ENCODE measurements around the gene DPEP2NB.

DPEP2NB gene

GRCh38 chr16:67965668-67966548 lies 49.8 kb downstream of the DPEP2NB start:
- no peak overlapping the region for H3K23ac ChIP-seq (ENCODE audit: low read depth, low read length, poor library complexity)
- WGBS, 2 donors (ENCODE audit: extremely low coverage in 2 of 2, insufficient read length in 2 of 2, insufficient replicate concordance in 1 of 2) = no CpG with 5 or more reads among the region's 11 CpGs
- H3K27ac ChIP-seq (replicated peaks; ENCODE audit: low read length) = peak overlapping the region; percentile 20
- peaks cover 20% of the 10 kb centered on the region for H3K79me1 ChIP-seq (ENCODE audit: low read depth, low read length)
- H2AFZ ChIP-seq (ENCODE audit: low read length) = no peak overlapping the region
- DNase-seq (ENCODE audit: low spot score) = no peak
- H2BK5ac ChIP-seq (ENCODE audit: low read length) = no peak overlapping the region
- no peak overlapping the region for H3K4me2 ChIP-seq (ENCODE audit: insufficient read depth, low read length, poor library complexity, severe bottlenecking)
- peaks cover 20 to 28% of the 10 kb centered on the region in 2 donors for H3K4me1 ChIP-seq (ENCODE audit: control insufficient read depth in 2 of 2, insufficient read depth in 1 of 2, low read depth in 1 of 2, low read length in 2 of 2)
- no peak overlapping the region for H4K91ac ChIP-seq (ENCODE audit: low read depth, low read length, poor library complexity)
- peak overlapping the region; percentile 0 for H3K18ac ChIP-seq (ENCODE audit: low read length)
- peak overlapping the region in 1 of 2 donors; percentile 56 for H3K4me3 ChIP-seq (ENCODE audit: low read length in 2 of 2)
- H3K14ac ChIP-seq (ENCODE audit: low read length) = no peak overlapping the region
- no peak overlapping the region for H2BK12ac ChIP-seq (ENCODE audit: low read length)
- H2AK5ac ChIP-seq (ENCODE audit: low read depth, low read length) = no peak overlapping the region
- H3K36me3 ChIP-seq (replicated peaks in 1 of 2; ENCODE audit: control insufficient read depth in 2 of 2, insufficient read depth in 2 of 2, low read length in 2 of 2) = peaks cover 23 to 29% of the 10 kb centered on the region in 2 donors
- H3K9ac ChIP-seq (ENCODE audit: low read depth, low read length, poor library complexity) = peak overlapping the region; percentile 75
- H3K27me3 ChIP-seq (ENCODE audit: control insufficient read depth in 3 of 3, insufficient read depth in 3 of 3, low read depth in 1 of 3, low read length in 3 of 3) = no peaks in the 10 kb centered on the region
- H3K4ac ChIP-seq (ENCODE audit: low read length) = no peak overlapping the region
- H2BK15ac ChIP-seq (ENCODE audit: low read length) = no peak overlapping the region
- no peaks in the 10 kb centered on the region for H3K9me3 ChIP-seq (replicated peaks in 1 of 2; ENCODE audit: control insufficient read depth in 2 of 2, insufficient read depth in 1 of 2, low read depth in 1 of 2, low read length in 2 of 2)
- no peak overlapping the region for H2BK120ac ChIP-seq (ENCODE audit: low read depth, low read length)
- H4K8ac ChIP-seq (ENCODE audit: low read depth, low read length) = no peak overlapping the region

DNA sequence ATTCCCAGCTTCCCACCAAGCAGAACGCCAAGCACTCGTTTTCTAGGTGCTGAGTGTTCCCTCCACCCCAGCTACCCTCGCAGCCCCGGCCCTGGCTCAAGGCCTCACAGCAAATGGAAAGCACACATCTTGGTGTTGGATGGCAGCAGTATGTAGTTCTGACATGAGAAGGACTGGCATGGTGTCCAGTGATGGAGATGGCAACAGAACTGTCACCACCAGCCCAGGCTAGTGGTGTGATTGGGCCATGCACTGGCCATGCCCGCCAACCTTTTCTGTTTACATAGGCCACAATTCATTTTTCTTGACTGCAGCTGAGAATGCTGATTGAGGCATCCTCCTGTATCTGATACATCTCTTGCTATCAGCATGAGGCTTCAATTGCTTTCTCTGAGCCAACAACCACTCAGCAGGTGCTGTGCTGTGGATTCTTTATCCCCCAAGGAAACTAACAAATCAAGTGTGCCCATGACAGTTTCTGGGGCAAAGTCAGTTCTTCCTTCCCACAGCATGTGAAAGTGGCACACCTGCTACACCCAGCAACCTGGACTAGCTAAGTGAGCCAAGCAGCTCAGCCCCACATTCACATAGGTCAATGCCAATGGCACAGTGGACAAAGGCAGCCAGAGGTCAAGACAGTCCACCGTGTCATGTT lies 51.1 kb downstream of the DPEP2NB start:
- no peak overlapping the region for H2BK12ac ChIP-seq (ENCODE audit: low read length)
- H3K4ac ChIP-seq (ENCODE audit: low read length) = no peak overlapping the region
- no peak overlapping the region for H2AK5ac ChIP-seq (ENCODE audit: low read depth, low read length)
- H4K8ac ChIP-seq (ENCODE audit: low read depth, low read length) = no peak overlapping the region
- no peak overlapping the region for H2BK120ac ChIP-seq (ENCODE audit: low read depth, low read length)
- H3K9ac ChIP-seq (ENCODE audit: low read depth, low read length, poor library complexity) = peak overlapping the region; percentile 22
- H3K27ac ChIP-seq (replicated peaks; ENCODE audit: low read length) = no peak overlapping the region
- no peak overlapping the region for H3K4me2 ChIP-seq (ENCODE audit: insufficient read depth, low read length, poor library complexity, severe bottlenecking)
- no peak overlapping the region for H2AFZ ChIP-seq (ENCODE audit: low read length)
- H3K4me1 ChIP-seq (ENCODE audit: control insufficient read depth in 2 of 2, insufficient read depth in 1 of 2, low read depth in 1 of 2, low read length in 2 of 2) = peaks cover 20 to 27% of the 10 kb centered on the region in 2 donors
- H3K4me3 ChIP-seq (ENCODE audit: low read length in 2 of 2) = peak overlapping the region in 1 of 2 donors; percentile 12
- H3K36me3 ChIP-seq (replicated peaks in 1 of 2; ENCODE audit: control insufficient read depth in 2 of 2, insufficient read depth in 2 of 2, low read length in 2 of 2) = peaks cover 35 to 42% of the 10 kb centered on the region in 2 donors
- DNase-seq (ENCODE audit: low spot score) = no peak
- H4K91ac ChIP-seq (ENCODE audit: low read depth, low read length, poor library complexity) = peak overlapping the region; percentile 16
- H3K9me3 ChIP-seq (replicated peaks in 1 of 2; ENCODE audit: control insufficient read depth in 2 of 2, insufficient read depth in 1 of 2, low read depth in 1 of 2, low read length in 2 of 2) = no peaks in the 10 kb centered on the region
- peaks cover 0 to 2% (median 0%) of the 10 kb centered on the region in 3 experiments for H3K27me3 ChIP-seq (ENCODE audit: control insufficient read depth in 3 of 3, insufficient read depth in 3 of 3, low read depth in 1 of 3, low read length in 3 of 3)
- WGBS, 2 donors (ENCODE audit: extremely low coverage in 2 of 2, insufficient read length in 2 of 2, insufficient replicate concordance in 1 of 2) = no CpG with 5 or more reads among the region's 6 CpGs
- peaks cover 20% of the 10 kb centered on the region for H3K79me1 ChIP-seq (ENCODE audit: low read depth, low read length)
- no peak overlapping the region for H3K14ac ChIP-seq (ENCODE audit: low read length)
- H3K18ac ChIP-seq (ENCODE audit: low read length) = peak overlapping the region; percentile 57
- no peak overlapping the region for H2BK15ac ChIP-seq (ENCODE audit: low read length)
- peak overlapping the region; percentile 36 for H3K23ac ChIP-seq (ENCODE audit: low read depth, low read length, poor library complexity)
- H2BK5ac ChIP-seq (ENCODE audit: low read length) = no peak overlapping the region

GRCh38 chr16:67963662-67964321 lies 51.9 kb downstream of the DPEP2NB start:
- H3K36me3 ChIP-seq (replicated peaks in 1 of 2; ENCODE audit: control insufficient read depth in 2 of 2, insufficient read depth in 2 of 2, low read length in 2 of 2) = peaks cover 43 to 49% of the 10 kb centered on the region in 2 donors
- peak overlapping the region; percentile 81 for H3K23ac ChIP-seq (ENCODE audit: low read depth, low read length, poor library complexity)
- no peak overlapping the region for H4K8ac ChIP-seq (ENCODE audit: low read depth, low read length)
- no peak overlapping the region for H2BK120ac ChIP-seq (ENCODE audit: low read depth, low read length)
- no peak overlapping the region for H2BK12ac ChIP-seq (ENCODE audit: low read length)
- H3K4me1 ChIP-seq (ENCODE audit: control insufficient read depth in 2 of 2, insufficient read depth in 1 of 2, low read depth in 1 of 2, low read length in 2 of 2) = peaks cover 20 to 24% of the 10 kb centered on the region in 2 donors
- no peak overlapping the region for H3K4ac ChIP-seq (ENCODE audit: low read length)
- H3K4me3 ChIP-seq (ENCODE audit: low read length in 2 of 2) = no peak overlapping the region
- peaks cover 22% of the 10 kb centered on the region for H3K79me1 ChIP-seq (ENCODE audit: low read depth, low read length)
- peak overlapping the region; percentile 6 for H4K91ac ChIP-seq (ENCODE audit: low read depth, low read length, poor library complexity)
- H3K4me2 ChIP-seq (ENCODE audit: insufficient read depth, low read length, poor library complexity, severe bottlenecking) = no peak overlapping the region
- H2BK15ac ChIP-seq (ENCODE audit: low read length) = no peak overlapping the region
- peak overlapping the region; percentile 8 for H3K18ac ChIP-seq (ENCODE audit: low read length)
- no peak overlapping the region for H3K27ac ChIP-seq (replicated peaks; ENCODE audit: low read length)
- peak overlapping the region; percentile 22 for H3K9ac ChIP-seq (ENCODE audit: low read depth, low read length, poor library complexity)
- H3K9me3 ChIP-seq (replicated peaks in 1 of 2; ENCODE audit: control insufficient read depth in 2 of 2, insufficient read depth in 1 of 2, low read depth in 1 of 2, low read length in 2 of 2) = no peaks in the 10 kb centered on the region
- peaks cover 0 to 2% (median 0%) of the 10 kb centered on the region in 3 experiments for H3K27me3 ChIP-seq (ENCODE audit: control insufficient read depth in 3 of 3, insufficient read depth in 3 of 3, low read depth in 1 of 3, low read length in 3 of 3)
- no peak overlapping the region for H2AFZ ChIP-seq (ENCODE audit: low read length)
- no peak overlapping the region for H3K14ac ChIP-seq (ENCODE audit: low read length)
- no peak for DNase-seq (ENCODE audit: low spot score)
- WGBS, 2 donors (ENCODE audit: extremely low coverage in 2 of 2, insufficient read length in 2 of 2, insufficient replicate concordance in 1 of 2) = no CpG with 5 or more reads among the region's 32 CpGs
- no peak overlapping the region for H2AK5ac ChIP-seq (ENCODE audit: low read depth, low read length)
- H2BK5ac ChIP-seq (ENCODE audit: low read length) = no peak overlapping the region
